ENCODE measurements around the gene SOX18.

Gene SOX18

GRCh38 chr20:64041781-64042053, 7.7 kb downstream of the SOX18 start:
- no peak for TF ChIP-seq Cebpa-rat (IDR thresholded peaks at IDR 0.05)
- no peaks in the 10 kb centered on the region for H3K36me3 ChIP-seq
- H3K4me3 ChIP-seq = peak overlapping the region; percentile 44 to 73 (median 57)
- H3K9me3 ChIP-seq (replicated peaks in 1 of 11) = no peaks in the 10 kb centered on the region
- peaks cover 0 to 26% (median 8%) of the 10 kb centered on the region in 11 experiments; a peak in 17 of 22 replicates for H4K20me1 ChIP-seq
- peak overlapping the region; percentile 60 to 85 (median 73); a peak in 20 of 22 replicates for H3K9ac ChIP-seq
- peak overlapping the region in 9 of 11 experiments; percentile 69 to 81 (median 77); a peak in 20 of 22 replicates for H3K27ac ChIP-seq
- peaks cover 52 to 90% (median 71%) of the 10 kb centered on the region in 10 experiments for H3K4me1 ChIP-seq
- peak overlapping the region; percentile 95 to 100 (median 99) for H3K4me2 ChIP-seq
- H3K27me3 ChIP-seq = peaks cover 72 to 94% (median 90%) of the 10 kb centered on the region in 11 experiments

- Histone ChIP-seq H3K36me3 (no peaks in the 10 kb centered on the region), H3K27me3 (peaks cover 72 to 93% (median 85%) of the 10 kb centered on the region in 11 experiments), H3K9ac (peak overlapping the region in 8 of 11 experiments; percentile 41 to 80 (median 76); a peak in 14 of 22 replicates), H3K4me1 (peaks cover 57 to 95% (median 76%) of the 10 kb centered on the region in 10 experiments), H3K4me3 (peak overlapping the region in 7 of 10 experiments; percentile 2 to 73 (median 58); a peak in 11 of 20 replicates), H3K9me3 (replicated peaks in 1 of 11) (no peaks in the 10 kb centered on the region), H3K27ac (peak overlapping the region in 7 of 11 experiments; percentile 69 to 81 (median 79); a peak in 13 of 22 replicates), H3K4me2 (peak overlapping the region; percentile 95 to 100 (median 99)), H4K20me1 (peaks cover 0 to 29% (median 13%) of the 10 kb centered on the region in 11 experiments; a peak in 17 of 22 replicates)
- peak in 6 of 11 experiments; percentile 40 to 88 (median 63); a peak in 9 of 22 replicates for TF ChIP-seq Cebpa-rat (IDR thresholded peaks at IDR 0.05)
Observed at GRCh38 chr20:64041040-64041780, 8.2 kb downstream of the SOX18 start.

GRCh38 chr20:64040231-64041039, 9.0 kb downstream of the SOX18 start:
- peaks cover 69 to 85% (median 77%) of the 10 kb centered on the region in 11 experiments for H3K27me3 ChIP-seq
- H3K9me3 ChIP-seq (replicated peaks in 1 of 11) = no peaks in the 10 kb centered on the region
- peak overlapping the region in 5 of 11 experiments; percentile 15 to 81 (median 70); a peak in 11 of 22 replicates for H3K27ac ChIP-seq
- H3K9ac ChIP-seq = peak overlapping the region in 5 of 11 experiments; percentile 41 to 78 (median 76); a peak in 6 of 22 replicates
- H3K36me3 ChIP-seq = peaks cover 0 to 7% (median 0%) of the 10 kb centered on the region in 11 experiments; a peak in 5 of 22 replicates
- H3K4me1 ChIP-seq = peaks cover 62 to 96% (median 84%) of the 10 kb centered on the region in 10 experiments
- H4K20me1 ChIP-seq = peaks cover 0 to 37% (median 21%) of the 10 kb centered on the region in 11 experiments; a peak in 17 of 22 replicates
- peak overlapping the region; percentile 95 to 100 (median 99); a peak in 21 of 22 replicates for H3K4me2 ChIP-seq
- H3K4me3 ChIP-seq = peak overlapping the region in 3 of 10 experiments; percentile 57 to 73 (median 57); a peak in 3 of 20 replicates
- no peak for TF ChIP-seq Cebpa-rat (IDR thresholded peaks at IDR 0.05)

GRCh38 chr20:64039293-64040160, 9.9 kb downstream of the SOX18 start:
- peak overlapping the region; percentile 53 to 78 (median 69); a peak in 21 of 22 replicates for H3K9ac ChIP-seq
- H3K27me3 ChIP-seq = peaks cover 62 to 78% (median 69%) of the 10 kb centered on the region in 11 experiments

GRCh38 chr20:64038565-64039292, 10.7 kb downstream of the SOX18 start:
- peaks cover 51 to 86% (median 78%) of the 10 kb centered on the region in 10 experiments for H3K4me1 ChIP-seq
- TF ChIP-seq Cebpa-rat (IDR thresholded peaks at IDR 0.05) = no peak
- H3K9ac ChIP-seq = peak overlapping the region; percentile 53 to 78 (median 69)
- H3K27me3 ChIP-seq = peaks cover 56 to 70% (median 62%) of the 10 kb centered on the region in 11 experiments
- peak overlapping the region; percentile 57 to 72 (median 62) for H3K4me3 ChIP-seq
- H3K9me3 ChIP-seq (replicated peaks in 1 of 11) = no peaks in the 10 kb centered on the region
- H3K36me3 ChIP-seq = peaks cover 10 to 23% (median 14%) of the 10 kb centered on the region in 11 experiments
- H4K20me1 ChIP-seq = peaks cover 0 to 51% (median 28%) of the 10 kb centered on the region in 11 experiments; a peak in 19 of 22 replicates
- H3K27ac ChIP-seq = peak overlapping the region; percentile 12 to 70 (median 50); a peak in 19 of 22 replicates
- peak overlapping the region; percentile 95 to 100 (median 99) for H3K4me2 ChIP-seq

More at GRCh38 chr20:64039293-64040160, 9.9 kb downstream of the SOX18 start:
- Histone ChIP-seq H3K36me3 (peaks cover 2 to 15% (median 6%) of the 10 kb centered on the region in 11 experiments; a peak in 18 of 22 replicates), H3K4me1 (peaks cover 53 to 92% (median 81%) of the 10 kb centered on the region in 10 experiments), H3K4me2 (peak overlapping the region; percentile 95 to 100 (median 99)), H3K27ac (peak overlapping the region in 8 of 11 experiments; percentile 10 to 81 (median 52); a peak in 10 of 22 replicates), H3K4me3 (peak overlapping the region; percentile 57 to 72 (median 62)), H4K20me1 (peaks cover 0 to 45% (median 28%) of the 10 kb centered on the region in 11 experiments; a peak in 17 of 22 replicates), H3K9me3 (replicated peaks in 1 of 11) (no peaks in the 10 kb centered on the region)
- no peak for TF ChIP-seq Cebpa-rat (IDR thresholded peaks at IDR 0.05)

- H3K4me3 ChIP-seq = peak overlapping the region; percentile 57 to 72 (median 62)
- H3K9ac ChIP-seq = peak overlapping the region in 9 of 11 experiments; percentile 53 to 78 (median 69); a peak in 15 of 22 replicates
- peaks cover 0 to 55% (median 30%) of the 10 kb centered on the region in 11 experiments; a peak in 20 of 22 replicates for H4K20me1 ChIP-seq
- peaks cover 51 to 81% (median 76%) of the 10 kb centered on the region in 10 experiments for H3K4me1 ChIP-seq
- peaks cover 10 to 28% (median 20%) of the 10 kb centered on the region in 11 experiments for H3K36me3 ChIP-seq
- TF ChIP-seq Cebpa-rat (IDR thresholded peaks at IDR 0.05) = no peak
- no peaks in the 10 kb centered on the region for H3K9me3 ChIP-seq (replicated peaks in 1 of 11)
- H3K27me3 ChIP-seq = peaks cover 51 to 64% (median 59%) of the 10 kb centered on the region in 11 experiments
- peak overlapping the region; percentile 95 to 100 (median 99) for H3K4me2 ChIP-seq
- peak overlapping the region in 3 of 11 experiments; percentile 58 to 70 (median 66); a peak in 4 of 22 replicates for H3K27ac ChIP-seq
Observed at GRCh38 chr20:64038224-64038564, 11.2 kb downstream of the SOX18 start.

Measured in BLaER1 treated with 17β-estradiol and CSF1 and Interleukin-3, amounts not matched to agents 10 nM and 100 nM (cell line).